Measurements from ENCODE around the gene CAMK2B. TPM values are rescaled to one million over a fixed set of nuclear protein-coding genes. Genes with fewer than 3 reads are reported as not detected.

CAMK2B gene
- total RNA-seq, 1 experiment from 2014 or later = 0.13 TPM

GRCh38 chr7:44325811-44326241 lies 432 bp upstream of the CAMK2B start:
- no peak overlapping the region for H3K4me3 ChIP-seq (ENCODE audit: low read depth, low read length, poor library complexity, severe bottlenecking)

GRCh38 chr7:44324481-44325200 lies 753 bp downstream of the CAMK2B start:
- CTCF ChIA-PET = no interaction called here
- H3K4me3 ChIP-seq (ENCODE audit: low read depth, low read length, poor library complexity, severe bottlenecking) = peak overlapping the region; percentile 27

More at GRCh38 chr7:44325811-44326241, 432 bp upstream of the CAMK2B start:
- H3K27ac ChIP-seq (ENCODE audit: low read depth, low read length, poor library complexity, severe bottlenecking) = no peak overlapping the region
- no peaks in the 10 kb centered on the region for H3K4me1 ChIP-seq (ENCODE audit: insufficient read depth, low read length, poor library complexity, severe bottlenecking)
- intact Hi-C loops (cut with micrococcal nuclease; ENCODE audit: unreplicated experiment) = no loop called here
- ChIA-PET CTCF (no interaction called here), POLR2A (ENCODE audit: low non-redundant PET) (no interaction called here)
- DNase-seq (ENCODE audit: low spot score) = no peak
- H3K27me3 ChIP-seq (replicated peaks; ENCODE audit: insufficient read depth, low read depth, low read length, poor library complexity) = peaks cover 36% of the 10 kb centered on the region
- no TSS peak for BruUV-seq (replicated peaks)
- no peak for TF ChIP-seq EZH2 (IDR thresholded peaks at IDR 0.05; ENCODE audit: borderline replicate concordance, low read depth, low read length, poor library complexity, severe bottlenecking)
- TF ChIP-seq CTCF (conservative IDR thresholded peaks at IDR 0.05; ENCODE audit: low read depth, low read length) = no peak
- H3K36me3 ChIP-seq (ENCODE audit: insufficient read depth, low read length, poor library complexity, severe bottlenecking) = no peaks in the 10 kb centered on the region
- no peaks in the 10 kb centered on the region for H3K9me3 ChIP-seq (ENCODE audit: low read depth, low read length, poor library complexity, severe bottlenecking)

GRCh38 chr7:44324204-44324480 lies 1.3 kb downstream of the CAMK2B start:
- CTCF ChIA-PET = no interaction called here
- POLR2A ChIA-PET (ENCODE audit: low non-redundant PET) = no interaction called here
- peaks cover 36% of the 10 kb centered on the region for H3K27me3 ChIP-seq (replicated peaks; ENCODE audit: insufficient read depth, low read depth, low read length, poor library complexity)

More at GRCh38 chr7:44324481-44325200, 753 bp downstream of the CAMK2B start:
- H3K36me3 ChIP-seq (ENCODE audit: insufficient read depth, low read length, poor library complexity, severe bottlenecking) = no peaks in the 10 kb centered on the region
- intact Hi-C loops (cut with micrococcal nuclease; ENCODE audit: unreplicated experiment) = no loop called here
- POLR2A ChIA-PET (ENCODE audit: low non-redundant PET) = no interaction called here
- TF ChIP-seq CTCF (conservative IDR thresholded peaks at IDR 0.05; ENCODE audit: low read depth, low read length) (no peak), EZH2 (IDR thresholded peaks at IDR 0.05; ENCODE audit: borderline replicate concordance, low read depth, low read length, poor library complexity, severe bottlenecking) (peak; percentile 75)
- H3K27ac ChIP-seq (ENCODE audit: low read depth, low read length, poor library complexity, severe bottlenecking) = no peak overlapping the region
- BruUV-seq (replicated peaks) = no TSS peak
- no peak for DNase-seq (ENCODE audit: low spot score)
- no peaks in the 10 kb centered on the region for H3K9me3 ChIP-seq (ENCODE audit: low read depth, low read length, poor library complexity, severe bottlenecking)
- H3K4me1 ChIP-seq (ENCODE audit: insufficient read depth, low read length, poor library complexity, severe bottlenecking) = no peaks in the 10 kb centered on the region
- peaks cover 36% of the 10 kb centered on the region for H3K27me3 ChIP-seq (replicated peaks; ENCODE audit: insufficient read depth, low read depth, low read length, poor library complexity)

More at GRCh38 chr7:44324204-44324480, 1.3 kb downstream of the CAMK2B start:
- TF ChIP-seq EZH2 (IDR thresholded peaks at IDR 0.05; ENCODE audit: borderline replicate concordance, low read depth, low read length, poor library complexity, severe bottlenecking) (no peak), CTCF (conservative IDR thresholded peaks at IDR 0.05; ENCODE audit: low read depth, low read length) (no peak)
- Histone ChIP-seq H3K27ac (ENCODE audit: low read depth, low read length, poor library complexity, severe bottlenecking) (no peak overlapping the region), H3K9me3 (ENCODE audit: low read depth, low read length, poor library complexity, severe bottlenecking) (no peaks in the 10 kb centered on the region), H3K4me3 (ENCODE audit: low read depth, low read length, poor library complexity, severe bottlenecking) (no peak overlapping the region), H3K4me1 (ENCODE audit: insufficient read depth, low read length, poor library complexity, severe bottlenecking) (no peaks in the 10 kb centered on the region), H3K36me3 (ENCODE audit: insufficient read depth, low read length, poor library complexity, severe bottlenecking) (no peaks in the 10 kb centered on the region)
- DNase-seq (ENCODE audit: low spot score) = no peak
- no TSS peak for BruUV-seq (replicated peaks)
- intact Hi-C loops (cut with micrococcal nuclease; ENCODE audit: unreplicated experiment) = no loop called here
